ENCODE data around the gene CYP1B1. TPM values are rescaled to one million over a fixed set of nuclear protein-coding genes. Genes with fewer than 3 reads are reported as not detected.
"Not testable (repeated sequence)": the region's sequence is repeated elsewhere in the genome, so short reads cannot be mapped to it uniquely, and the experiment has no call there.

Gene CYP1B1
- polyA plus RNA-seq, 10 donors, result 2.3 to 8.7 (median 4.8) TPM

GRCh38 chr2:38099099-38100028 lies 23.4 kb upstream of the CYP1B1 start:
- DNase-seq, result no peak

GRCh38 chr2:38098421-38099098 lies 22.6 kb upstream of the CYP1B1 start:
- peak in 1 of 3 donors; percentile 59 for DNase-seq

- peak in 1 of 3 donors; percentile 60 for DNase-seq
Measured at GRCh38 chr2:38097988-38098385, 22.0 kb upstream of the CYP1B1 start.

GRCh38 chr2:38097258-38097987 lies 21.5 kb upstream of the CYP1B1 start:
- DNase-seq, result no peak

- DNase-seq, result peak in 2 of 3 donors; percentile 72 to 73
Measured at GRCh38 chr2:38095996-38096861, 20.3 kb upstream of the CYP1B1 start.

GRCh38 chr2:38095079-38095995 lies 19.4 kb upstream of the CYP1B1 start:
- no peak for DNase-seq

GRCh38 chr2:38093527-38094165 lies 17.7 kb upstream of the CYP1B1 start:
- DNase-seq, result peak in 1 of 3 donors; percentile 57

- DNase-seq, result peak in 2 of 3 donors; percentile 80 to 85
Measured at GRCh38 chr2:38092196-38092902, 16.4 kb upstream of the CYP1B1 start.

GRCh38 chr2:38091760-38092159 lies 15.8 kb upstream of the CYP1B1 start:
- peak in 1 of 3 donors; percentile 72 for DNase-seq

GRCh38 chr2:38090928-38091327 lies 15.0 kb upstream of the CYP1B1 start:
- no peak for DNase-seq

- not testable (repeated sequence) for DNase-seq
Measured at GRCh38 chr2:38090212-38090611, 14.3 kb upstream of the CYP1B1 start.

GRCh38 chr2:38085998-38086698 lies 10.2 kb upstream of the CYP1B1 start:
- not testable (repeated sequence) for DNase-seq

- not testable (repeated sequence) for DNase-seq
Measured at GRCh38 chr2:38084556-38084955, 8.6 kb upstream of the CYP1B1 start.

- not testable (repeated sequence) for DNase-seq
Measured at GRCh38 chr2:38082727-38083126, 6.8 kb upstream of the CYP1B1 start.

- DNase-seq, result no peak
Measured at GRCh38 chr2:38080346-38080745, 4.4 kb upstream of the CYP1B1 start.

- no peak for DNase-seq
Measured at GRCh38 chr2:38079116-38080052, 3.4 kb upstream of the CYP1B1 start.

- no peak for DNase-seq
Measured at GRCh38 chr2:38077431-38077769, 1.4 kb upstream of the CYP1B1 start.

All from muscle of back (tissue), 11 donors.